Stimulated activated naive B cell treated with anti-CD40 and anti-IgM and Interleukin-4, amounts not matched to agents 10 μg/mL and 1 μg/mL and 100 μg/mL, for 72 hours (primary cell): Measurements from ENCODE around the gene RBMS3.

Experiments used
- ATAC-seq, 2 donors: fragments of 150-1000 bp; cut with Tn5 transposase; replicated peaks; 2 replicates each; pipeline ENCODE4 v1.10.0; 2021; ENCODE audit warnings: moderate library complexity in 1 of 2
- DNase-seq: peaks from one replicate; pipeline ENCODE4 v3.0.0; 2021
- H3K27ac Mint-ChIP-seq: one replicate; pipeline ENCODE4 v1.8.0; 2022; ENCODE audit warnings: mild to moderate bottlenecking, mixed read lengths
- H3K27me3 Mint-ChIP-seq, 2 donors: one replicate each; pipeline ENCODE4 v1.8.0; 2022; ENCODE audit warnings: mixed read lengths in 2 of 2
- H3K36me3 Mint-ChIP-seq, 2 donors: one replicate each; pipeline ENCODE4 v1.8.0; 2022; ENCODE audit warnings: mixed read lengths in 2 of 2, mild to moderate bottlenecking in 1 of 2
- H3K4me1 Mint-ChIP-seq, 2 donors: one replicate each; pipeline ENCODE4 v1.8.0; 2022; ENCODE audit warnings: mixed read lengths in 2 of 2, mild to moderate bottlenecking in 1 of 2
- H3K4me3 Mint-ChIP-seq, 2 donors: one replicate each; pipeline ENCODE4 v1.8.0; 2022; ENCODE audit warnings: mild to moderate bottlenecking in 2 of 2, mixed read lengths in 2 of 2, moderate library complexity in 1 of 2
- H3K9me3 Mint-ChIP-seq, 2 donors: one replicate each; pipeline ENCODE4 v1.8.0; 2022; ENCODE audit warnings: mixed read lengths in 2 of 2, mild to moderate bottlenecking in 1 of 2

Gene RBMS3

GRCh38 chr3:29576181-29576580 lies 295.3 kb downstream of the RBMS3 start:
- Mint-ChIP-seq H3K36me3 (no peaks in the 10 kb centered on the region), H3K27ac (no peak overlapping the region), H3K4me1 (no peaks in the 10 kb centered on the region), H3K4me3 (no peak overlapping the region), H3K9me3 (peaks cover 1 to 8% of the 10 kb centered on the region in 2 donors), H3K27me3 (no peaks in the 10 kb centered on the region)
- DNase-seq = no peak
- no peak for ATAC-seq

GRCh38 chr3:29576675-29577074 lies 295.8 kb downstream of the RBMS3 start:
- no peaks in the 10 kb centered on the region for H3K27me3 Mint-ChIP-seq
- H3K27ac Mint-ChIP-seq = no peak overlapping the region
- no peaks in the 10 kb centered on the region for H3K4me1 Mint-ChIP-seq
- no peaks in the 10 kb centered on the region for H3K36me3 Mint-ChIP-seq
- ATAC-seq = no peak
- H3K9me3 Mint-ChIP-seq = peaks cover 1 to 8% of the 10 kb centered on the region in 2 donors
- no peak for DNase-seq
- H3K4me3 Mint-ChIP-seq = no peak overlapping the region

- ATAC-seq (no peak), DNase-seq (no peak)
- no peaks in the 10 kb centered on the region for H3K27me3 Mint-ChIP-seq
- no peaks in the 10 kb centered on the region for H3K36me3 Mint-ChIP-seq
- no peaks in the 10 kb centered on the region for H3K4me1 Mint-ChIP-seq
- H3K27ac Mint-ChIP-seq = no peak overlapping the region
- H3K4me3 Mint-ChIP-seq = no peak overlapping the region
- H3K9me3 Mint-ChIP-seq = peaks cover 1 to 5% of the 10 kb centered on the region in 2 donors
Measured at GRCh38 chr3:29577250-29577649, 296.4 kb downstream of the RBMS3 start.

GRCh38 chr3:29581311-29581710 lies 300.4 kb downstream of the RBMS3 start:
- no peak overlapping the region for H3K27ac Mint-ChIP-seq
- no peaks in the 10 kb centered on the region for H3K36me3 Mint-ChIP-seq
- ATAC-seq (no peak), DNase-seq (no peak)
- no peaks in the 10 kb centered on the region for H3K4me1 Mint-ChIP-seq
- H3K9me3 Mint-ChIP-seq = peaks cover 0 to 1% of the 10 kb centered on the region in 2 donors
- H3K4me3 Mint-ChIP-seq = no peak overlapping the region
- no peaks in the 10 kb centered on the region for H3K27me3 Mint-ChIP-seq

- no peak for DNase-seq
- Mint-ChIP-seq H3K9me3 (peaks cover 0 to 3% of the 10 kb centered on the region in 2 donors), H3K4me1 (no peaks in the 10 kb centered on the region), H3K27ac (no peak overlapping the region), H3K36me3 (no peaks in the 10 kb centered on the region), H3K27me3 (no peaks in the 10 kb centered on the region), H3K4me3 (no peak overlapping the region)
- no peak for ATAC-seq
Measured at GRCh38 chr3:29582273-29582672, 301.4 kb downstream of the RBMS3 start.

GRCh38 chr3:29583861-29584260 lies 303.0 kb downstream of the RBMS3 start:
- Mint-ChIP-seq H3K36me3 (no peaks in the 10 kb centered on the region), H3K4me1 (no peaks in the 10 kb centered on the region), H3K9me3 (peaks cover 0 to 1% of the 10 kb centered on the region in 2 donors), H3K4me3 (no peak overlapping the region), H3K27ac (no peak overlapping the region), H3K27me3 (no peaks in the 10 kb centered on the region)
- DNase-seq (no peak), ATAC-seq (no peak)

GRCh38 chr3:29585368-29585767 lies 304.5 kb downstream of the RBMS3 start:
- H3K4me3 Mint-ChIP-seq = no peak overlapping the region
- no peaks in the 10 kb centered on the region for H3K4me1 Mint-ChIP-seq
- no peak for ATAC-seq

GRCh38 chr3:29587340-29587739 lies 306.5 kb downstream of the RBMS3 start:
- H3K4me3 Mint-ChIP-seq = no peak overlapping the region
- no peaks in the 10 kb centered on the region for H3K27me3 Mint-ChIP-seq
- no peak for ATAC-seq
- H3K4me1 Mint-ChIP-seq = no peaks in the 10 kb centered on the region
- peaks cover 0 to 1% of the 10 kb centered on the region in 2 donors for H3K9me3 Mint-ChIP-seq
- H3K36me3 Mint-ChIP-seq = no peaks in the 10 kb centered on the region
- H3K27ac Mint-ChIP-seq = no peak overlapping the region
- no peak for DNase-seq

More at GRCh38 chr3:29585368-29585767, 304.5 kb downstream of the RBMS3 start:
- no peak for DNase-seq
- no peak overlapping the region for H3K27ac Mint-ChIP-seq
- no peaks in the 10 kb centered on the region for H3K27me3 Mint-ChIP-seq
- H3K36me3 Mint-ChIP-seq = no peaks in the 10 kb centered on the region
- peaks cover 0 to 1% of the 10 kb centered on the region in 2 donors for H3K9me3 Mint-ChIP-seq

- no peak overlapping the region for H3K4me3 Mint-ChIP-seq
- no peaks in the 10 kb centered on the region for H3K27me3 Mint-ChIP-seq
Measured at GRCh38 chr3:29590012-29590411, 309.1 kb downstream of the RBMS3 start.

GRCh38 chr3:29590461-29590860 lies 309.6 kb downstream of the RBMS3 start:
- ATAC-seq = no peak
- Mint-ChIP-seq H3K36me3 (no peaks in the 10 kb centered on the region), H3K9me3 (peaks cover 0 to 1% of the 10 kb centered on the region in 2 donors), H3K4me1 (no peaks in the 10 kb centered on the region), H3K27me3 (no peaks in the 10 kb centered on the region), H3K4me3 (no peak overlapping the region), H3K27ac (no peak overlapping the region)
- no peak for DNase-seq

More at GRCh38 chr3:29590012-29590411, 309.1 kb downstream of the RBMS3 start:
- Mint-ChIP-seq H3K4me1 (no peaks in the 10 kb centered on the region), H3K9me3 (peaks cover 0 to 1% of the 10 kb centered on the region in 2 donors), H3K36me3 (no peaks in the 10 kb centered on the region), H3K27ac (no peak overlapping the region)
- DNase-seq (no peak), ATAC-seq (no peak)

GRCh38 chr3:29591579-29591978 lies 310.7 kb downstream of the RBMS3 start:
- H3K27ac Mint-ChIP-seq = no peak overlapping the region
- DNase-seq = no peak
- no peaks in the 10 kb centered on the region for H3K4me1 Mint-ChIP-seq
- peaks cover 0 to 1% of the 10 kb centered on the region in 2 donors for H3K9me3 Mint-ChIP-seq
- no peak overlapping the region for H3K4me3 Mint-ChIP-seq
- H3K27me3 Mint-ChIP-seq = no peaks in the 10 kb centered on the region
- H3K36me3 Mint-ChIP-seq = no peaks in the 10 kb centered on the region
- ATAC-seq = no peak

- Mint-ChIP-seq H3K4me1 (no peaks in the 10 kb centered on the region), H3K27me3 (no peaks in the 10 kb centered on the region), H3K4me3 (no peak overlapping the region), H3K27ac (no peak overlapping the region), H3K9me3 (no peaks in the 10 kb centered on the region), H3K36me3 (no peaks in the 10 kb centered on the region)
- no peak for ATAC-seq
- DNase-seq = no peak
Measured at GRCh38 chr3:29593802-29594201, 312.9 kb downstream of the RBMS3 start.

GRCh38 chr3:29594261-29594660 lies 313.4 kb downstream of the RBMS3 start:
- H3K27ac Mint-ChIP-seq = no peak overlapping the region
- no peaks in the 10 kb centered on the region for H3K27me3 Mint-ChIP-seq
- ATAC-seq (no peak), DNase-seq (no peak)
- no peaks in the 10 kb centered on the region for H3K36me3 Mint-ChIP-seq
- no peak overlapping the region for H3K4me3 Mint-ChIP-seq
- H3K4me1 Mint-ChIP-seq = no peaks in the 10 kb centered on the region
- H3K9me3 Mint-ChIP-seq = no peaks in the 10 kb centered on the region

GRCh38 chr3:29597376-29598008 lies 316.6 kb downstream of the RBMS3 start:
- H3K9me3 Mint-ChIP-seq = no peaks in the 10 kb centered on the region
- no peaks in the 10 kb centered on the region for H3K36me3 Mint-ChIP-seq
- H3K4me1 Mint-ChIP-seq = no peaks in the 10 kb centered on the region
- H3K27me3 Mint-ChIP-seq = no peaks in the 10 kb centered on the region
- ATAC-seq = no peak
- no peak for DNase-seq
- H3K27ac Mint-ChIP-seq = no peak overlapping the region
- no peak overlapping the region for H3K4me3 Mint-ChIP-seq

GRCh38 chr3:29601861-29602585 lies 321.2 kb downstream of the RBMS3 start:
- no peaks in the 10 kb centered on the region for H3K4me1 Mint-ChIP-seq
- H3K36me3 Mint-ChIP-seq = no peaks in the 10 kb centered on the region
- no peak for ATAC-seq
- no peak for DNase-seq
- no peaks in the 10 kb centered on the region for H3K9me3 Mint-ChIP-seq
- no peak overlapping the region for H3K27ac Mint-ChIP-seq
- no peaks in the 10 kb centered on the region for H3K27me3 Mint-ChIP-seq
- H3K4me3 Mint-ChIP-seq = no peak overlapping the region
